ENCODE measurements around the gene MBNL1.
"Not testable (repeated sequence)": the region's sequence is repeated elsewhere in the genome, so short reads cannot be mapped to it uniquely, and the experiment has no call there.

Gene MBNL1

GRCh38 chr3:152321955-152322377, 53.2 kb downstream of the MBNL1 start:
- no peak for DNase-seq

GRCh38 chr3:152322756-152323155, 54.0 kb downstream of the MBNL1 start:
- no peak for DNase-seq

- DNase-seq: no peak
These were observed 55.1 kb downstream of the MBNL1 start for GRCh38 chr3:152323834-152324233.

GRCh38 chr3:152325136-152325535, 56.4 kb downstream of the MBNL1 start:
- DNase-seq: no peak

GRCh38 chr3:152327203-152327602, 58.5 kb downstream of the MBNL1 start:
- no peak for DNase-seq

- no peak for DNase-seq
These were observed 60.1 kb downstream of the MBNL1 start for GRCh38 chr3:152328841-152329240.

- no peak for DNase-seq
These were observed 61.8 kb downstream of the MBNL1 start for GRCh38 chr3:152330559-152330958.

GRCh38 chr3:152331018-152331541, 62.4 kb downstream of the MBNL1 start:
- DNase-seq: no peak

GRCh38 chr3:152331998-152332397, 63.3 kb downstream of the MBNL1 start:
- DNase-seq: no peak

GRCh38 chr3:152333928-152334327, 65.2 kb downstream of the MBNL1 start:
- no peak for DNase-seq

- no peak for DNase-seq
These were observed 66.0 kb downstream of the MBNL1 start for GRCh38 chr3:152334761-152335160.

GRCh38 chr3:152335273-152335672, 66.5 kb downstream of the MBNL1 start:
- no peak for DNase-seq

GRCh38 chr3:152337337-152337736, 68.6 kb downstream of the MBNL1 start:
- DNase-seq: not testable (repeated sequence)

GRCh38 chr3:152338159-152338720, 69.5 kb downstream of the MBNL1 start:
- no peak for DNase-seq

GRCh38 chr3:152339881-152340505, 71.3 kb downstream of the MBNL1 start:
- no peak for DNase-seq

- DNase-seq: no peak
These were observed 76.5 kb downstream of the MBNL1 start for GRCh38 chr3:152345233-152345632.

- no peak for DNase-seq
These were observed 77.3 kb downstream of the MBNL1 start for GRCh38 chr3:152346058-152346457.

- DNase-seq: no peak
These were observed 78.0 kb downstream of the MBNL1 start for GRCh38 chr3:152346740-152347139.

GRCh38 chr3:152348436-152349177, 79.9 kb downstream of the MBNL1 start:
- DNase-seq: no peak

GRCh38 chr3:152349392-152349791, 80.7 kb downstream of the MBNL1 start:
- no peak for DNase-seq

- no peak for DNase-seq
These were observed 81.4 kb downstream of the MBNL1 start for GRCh38 chr3:152350139-152350538.

GRCh38 chr3:152350776-152351175, 82.0 kb downstream of the MBNL1 start:
- DNase-seq: no peak

- DNase-seq: no peak
These were observed 83.8 kb downstream of the MBNL1 start for GRCh38 chr3:152352554-152352953.

GRCh38 chr3:152353578-152353977, 84.8 kb downstream of the MBNL1 start:
- no peak for DNase-seq

Measured in right hindlimb (tissue), 1 donor.